Keratinocyte (primary cell): ENCODE data around the gene PFN1. TPM values are rescaled to one million over a fixed set of nuclear protein-coding genes. Genes with fewer than 3 reads are reported as not detected.

ENCODE experiments used
- DNase-seq: peaks from one replicate; pipeline ENCODE4 v3.0.0-alpha.2; 2011; ENCODE audit warnings: low read depth, missing footprints, low spot score
- FAIRE-seq: peaks from 2 replicates; lab custom pipeline; 2011; peaks lifted over from hg19 to GRCh38; lab: Jason Lieb, UNC
- H2AFZ ChIP-seq: 2 replicates; pipeline ENCODE4 v1.6.0; 2012; ENCODE audit warnings: low read length, control low read depth, inconsistent platforms; ENCODE audit not compliant: control insufficient read depth
- H3K27ac ChIP-seq: 2 replicates; pipeline ENCODE4 v1.5.1; 2011; ENCODE audit warnings: low read length; ENCODE audit not compliant: control insufficient read depth, insufficient read depth
- H3K27me3 ChIP-seq: 3 replicates; pipeline ENCODE4 v1.6.0; 2011; ENCODE audit warnings: low read length; ENCODE audit not compliant: control insufficient read depth, insufficient read depth; ENCODE audit errors: extremely low read depth
- H3K36me3 ChIP-seq, 2 experiments: 2 replicates in 1 of 2; 3 replicates in 1 of 2; pipeline ENCODE4 v1.5.1; 2011; ENCODE audit warnings: low read length in 2 of 2, mild to moderate bottlenecking in 1 of 2; ENCODE audit not compliant: control insufficient read depth in 2 of 2, insufficient read depth in 2 of 2; ENCODE audit errors: extremely low read depth in 1 of 2
- H3K4me1 ChIP-seq: 3 replicates; pipeline ENCODE4 v1.5.1; 2011; ENCODE audit warnings: low read length; ENCODE audit not compliant: control insufficient read depth, insufficient read depth; ENCODE audit errors: extremely low read depth
- H3K4me2 ChIP-seq: 3 replicates; pipeline ENCODE4 v1.6.0; 2011; ENCODE audit warnings: low read depth, low read length; ENCODE audit not compliant: control insufficient read depth, insufficient read depth; ENCODE audit errors: extremely low read depth
- H3K4me3 ChIP-seq, 3 experiments: fragments of 200-600 bp in 1 of 3; sonication (generic) in 1 of 3; 2 replicates in 2 of 3; 3 replicates in 1 of 3; pipeline ENCODE4 v1.5.1; 2011 to 2016; ENCODE audit warnings: low read length in 3 of 3, mild to moderate bottlenecking in 3 of 3, control low read depth in 2 of 3, inconsistent platforms in 1 of 3, low read depth in 1 of 3, mixed read lengths in 1 of 3, mixed run types in 1 of 3, moderate library complexity in 1 of 3; ENCODE audit not compliant: control insufficient read depth in 2 of 3, insufficient read depth in 2 of 3; ENCODE audit errors: extremely low read depth in 1 of 3
- H3K79me2 ChIP-seq: 2 replicates; pipeline ENCODE4 v1.6.0; 2012; ENCODE audit warnings: low read length; ENCODE audit not compliant: control insufficient read depth, insufficient read depth
- H3K9ac ChIP-seq: 3 replicates; pipeline ENCODE4 v1.6.0; 2011; ENCODE audit warnings: low read length; ENCODE audit not compliant: control insufficient read depth, insufficient read depth; ENCODE audit errors: extremely low read depth
- H3K9me1 ChIP-seq: 3 replicates; pipeline ENCODE4 v1.6.0; 2011; ENCODE audit warnings: low read length; ENCODE audit not compliant: control insufficient read depth, insufficient read depth; ENCODE audit errors: extremely low read depth
- H3K9me3 ChIP-seq: 2 replicates; pipeline ENCODE4 v1.5.1; 2012; ENCODE audit warnings: low read depth, low read length; ENCODE audit not compliant: control insufficient read depth
- H4K20me1 ChIP-seq: 3 replicates; pipeline ENCODE4 v1.6.0; 2011; ENCODE audit warnings: low read length; ENCODE audit not compliant: control insufficient read depth, insufficient read depth; ENCODE audit errors: extremely low read depth
- CTCF ChIP-seq, 3 experiments: IDR thresholded peaks in 1 of 3; conservative IDR thresholded peaks in 1 of 3; optimal IDR thresholded peaks in 1 of 3; 2 replicates in 2 of 3; 3 replicates in 1 of 3; pipeline versions ENCODE3 to v1.5.1; 2011; ENCODE audit warnings: low read length in 3 of 3, mild to moderate bottlenecking in 3 of 3, moderate library complexity in 2 of 3, control low read depth in 1 of 3, inconsistent platforms in 1 of 3; ENCODE audit not compliant: insufficient read depth in 2 of 3; ENCODE audit errors: extremely low read depth in 1 of 3
- EZH2 ChIP-seq: IDR thresholded peaks from one replicate; pipeline ENCODE4 v1.6.1; 2012; ENCODE audit warnings: inconsistent platforms, mild to moderate bottlenecking, low read length, moderate library complexity
- dilution Hi-C: fragments of 300-500 bp; cut with MboI; formaldehyde crosslinking; loops from one replicate; pipeline ENCODE4 v1.7.0; 2020; ENCODE audit warnings: low sequenced_read_pairs; ENCODE audit not compliant: extremely low pct_ligation_motif_present
- polyA plus RNA-seq, 5 experiments: library from polyadenylated mRNA; depleted of rRNA in 3 of 5; stranded (reverse) in 3 of 5; stranded (forward) in 1 of 5; unstranded in 1 of 5; fragments of >200 nt; gene quantifications; 1 replicate in 1 of 5; 2 replicates in 3 of 5; 3 replicates in 1 of 5; pipeline versions ENCODE4 v1.2.1 to v1.2.3, GENCODE V29; 2011 to 2012; ENCODE audit warnings: missing spikeins in 2 of 5, low read depth in 1 of 5, low replicate concordance in 1 of 5

PFN1 gene
- polyA plus RNA-seq, 1 donor (not counting 4 experiments of a cell fraction or from before 2014, with no cell fraction given) = 1,435 TPM

GRCh38 chr17:4897785-4898184, 50.5 kb downstream of the PFN1 start:
- dilution Hi-C loops = no loop called here
- Histone ChIP-seq H3K27me3 (no peaks in the 10 kb centered on the region), H3K27ac (no peak overlapping the region), H2AFZ (no peak overlapping the region), H3K36me3 (peaks cover 34% of the 10 kb centered on the region in 2 experiments), H3K9me3 (no peaks in the 10 kb centered on the region), H3K9ac (no peak overlapping the region), H3K4me3 (no peak overlapping the region), H4K20me1 (peaks cover 12% of the 10 kb centered on the region), H3K79me2 (no peaks in the 10 kb centered on the region), H3K4me2 (no peak overlapping the region), H3K4me1 (peaks cover 7% of the 10 kb centered on the region), H3K9me1 (no peaks in the 10 kb centered on the region)
- DNase-seq (no peak), FAIRE-seq (no peak)
- TF ChIP-seq CTCF (optimal IDR thresholded peaks at IDR 0.05 in 1 of 3, IDR thresholded peaks at IDR 0.05 in 1 of 3, conservative IDR thresholded peaks at IDR 0.05 in 1 of 3; ENCODE audit: extremely low read depth in 1 of 3, insufficient read depth in 2 of 3, low read length in 3 of 3) (no peak), EZH2 (no peak)

- Histone ChIP-seq H3K9ac (no peak overlapping the region), H2AFZ (no peak overlapping the region), H3K4me1 (peaks cover 6% of the 10 kb centered on the region), H3K27ac (no peak overlapping the region), H4K20me1 (peaks cover 12% of the 10 kb centered on the region), H3K36me3 (peaks cover 39% of the 10 kb centered on the region in 2 experiments), H3K9me3 (no peaks in the 10 kb centered on the region), H3K27me3 (no peaks in the 10 kb centered on the region), H3K9me1 (no peaks in the 10 kb centered on the region), H3K4me3 (no peak overlapping the region), H3K79me2 (no peaks in the 10 kb centered on the region), H3K4me2 (no peak overlapping the region)
- FAIRE-seq (no peak), DNase-seq (no peak)
- TF ChIP-seq EZH2 (no peak), CTCF (optimal IDR thresholded peaks at IDR 0.05 in 1 of 3, IDR thresholded peaks at IDR 0.05 in 1 of 3, conservative IDR thresholded peaks at IDR 0.05 in 1 of 3; ENCODE audit: extremely low read depth in 1 of 3, insufficient read depth in 2 of 3, low read length in 3 of 3) (no peak)
- dilution Hi-C loops = no loop called here
These were observed 51.1 kb downstream of the PFN1 start for GRCh38 chr17:4897198-4897687.
